Activated CD8-positive, alpha-beta T cell treated with anti-CD3 and anti-CD28 coated beads, Interleukin-2, amount 10 ng/mL, durations not matched to agents 7 days and 5 days (primary cell): Measurements from ENCODE around the gene LCE3E. TPM values are rescaled to one million over a fixed set of nuclear protein-coding genes. Genes with fewer than 3 reads are reported as not detected.

ENCODE experiments used
- total RNA-seq, 2 experiments: library from RNA; stranded (reverse); gene quantifications; one replicate each; pipeline ENCODE4 v1.2.3, GENCODE V29; 2021

The LCE3E gene
- total RNA-seq, 2 experiments from 2014 or later = not detected

Other genes with a start within 250 kb of the LCE3E start
- not detected for gene FLG, start 241.5 kb downstream of the LCE3E start, total RNA-seq
- not detected for gene FLG2, start 206.8 kb downstream of the LCE3E start, total RNA-seq
- gene CRNN, start 152.5 kb downstream of the LCE3E start, total RNA-seq = not detected
- not detected for gene LCE5A, start 56.0 kb downstream of the LCE3E start, total RNA-seq
- not detected for gene CRCT1, start 52.3 kb downstream of the LCE3E start, total RNA-seq
- not detected for gene LCE3D, start 13.7 kb upstream of the LCE3E start, total RNA-seq
- not detected for gene LCE3C, start 33.5 kb upstream of the LCE3E start, total RNA-seq
- gene LCE3B, start 47.0 kb upstream of the LCE3E start, total RNA-seq = not detected
- not detected for gene LCE3A, start 56.3 kb upstream of the LCE3E start, total RNA-seq
- not detected for gene LCE2D, start 96.6 kb upstream of the LCE3E start, total RNA-seq
- gene LCE2C, start 108.5 kb upstream of the LCE3E start, total RNA-seq = not detected
- gene LCE2B, start 119.3 kb upstream of the LCE3E start, total RNA-seq = not detected
- not detected for gene LCE2A, start 131.6 kb upstream of the LCE3E start, total RNA-seq
- gene LCE4A, start 141.4 kb upstream of the LCE3E start, total RNA-seq = not detected
- gene KPRP, start 191.2 kb upstream of the LCE3E start, total RNA-seq = not detected
- not detected for gene LCE1F, start 208.4 kb upstream of the LCE3E start, total RNA-seq
- not detected for gene LCE1E, start 219.5 kb upstream of the LCE3E start, total RNA-seq
- not detected for gene LCE1D, start 229.9 kb upstream of the LCE3E start, total RNA-seq
- gene LCE1C, start 239.9 kb upstream of the LCE3E start, total RNA-seq = not detected
- not detected for gene LCE1B, start 245.2 kb upstream of the LCE3E start, total RNA-seq